Measurements from ENCODE around the gene RNFT2.

- TF ChIP-seq POLR2A (IDR thresholded peaks at IDR 0.05; ENCODE audit: low read length): no peak
- TF ChIP-seq GATA1 (IDR thresholded peaks at IDR 0.05; ENCODE audit: low read depth, low read length): no peak
Observed at GRCh38 chr12:116771651-116772050, 33.5 kb downstream of the RNFT2 start.

Measured in erythroblast (primary cell).